ENCODE measurements around the gene LDHD. TPM values are rescaled to one million over a fixed set of nuclear protein-coding genes. Genes with fewer than 3 reads are reported as not detected.

Gene LDHD
- total RNA-seq, 4 donors from 2014 or later: 2.5 to 37.0 (median 22.4) TPM

GRCh38 chr16:75086281-75086680, 30.3 kb downstream of the LDHD start:
- Histone ChIP-seq H3K27ac (no peak overlapping the region), H3K4me3 (no peak overlapping the region), H3K36me3 (no peaks in the 10 kb centered on the region), H3K27me3 (no peaks in the 10 kb centered on the region), H3K4me1 (peaks cover 0 to 20% (median 0%) of the 10 kb centered on the region in 4 donors), H3K9me3 (no peaks in the 10 kb centered on the region)
- TF ChIP-seq, protein P1, sequence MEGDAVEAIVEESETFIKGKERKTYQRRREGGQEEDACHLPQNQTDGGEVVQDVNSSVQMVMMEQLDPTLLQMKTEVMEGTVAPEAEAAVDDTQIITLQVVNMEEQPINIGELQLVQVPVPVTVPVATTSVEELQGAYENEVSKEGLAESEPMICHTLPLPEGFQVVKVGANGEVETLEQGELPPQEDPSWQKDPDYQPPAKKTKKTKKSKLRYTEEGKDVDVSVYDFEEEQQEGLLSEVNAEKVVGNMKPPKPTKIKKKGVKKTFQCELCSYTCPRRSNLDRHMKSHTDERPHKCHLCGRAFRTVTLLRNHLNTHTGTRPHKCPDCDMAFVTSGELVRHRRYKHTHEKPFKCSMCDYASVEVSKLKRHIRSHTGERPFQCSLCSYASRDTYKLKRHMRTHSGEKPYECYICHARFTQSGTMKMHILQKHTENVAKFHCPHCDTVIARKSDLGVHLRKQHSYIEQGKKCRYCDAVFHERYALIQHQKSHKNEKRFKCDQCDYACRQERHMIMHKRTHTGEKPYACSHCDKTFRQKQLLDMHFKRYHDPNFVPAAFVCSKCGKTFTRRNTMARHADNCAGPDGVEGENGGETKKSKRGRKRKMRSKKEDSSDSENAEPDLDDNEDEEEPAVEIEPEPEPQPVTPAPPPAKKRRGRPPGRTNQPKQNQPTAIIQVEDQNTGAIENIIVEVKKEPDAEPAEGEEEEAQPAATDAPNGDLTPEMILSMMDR (IDR thresholded peaks at IDR 0.05): no peak
- TF ChIP-seq POLR2A (IDR thresholded peaks at IDR 0.05): no peak
- no peak for DNase-seq

DNA sequence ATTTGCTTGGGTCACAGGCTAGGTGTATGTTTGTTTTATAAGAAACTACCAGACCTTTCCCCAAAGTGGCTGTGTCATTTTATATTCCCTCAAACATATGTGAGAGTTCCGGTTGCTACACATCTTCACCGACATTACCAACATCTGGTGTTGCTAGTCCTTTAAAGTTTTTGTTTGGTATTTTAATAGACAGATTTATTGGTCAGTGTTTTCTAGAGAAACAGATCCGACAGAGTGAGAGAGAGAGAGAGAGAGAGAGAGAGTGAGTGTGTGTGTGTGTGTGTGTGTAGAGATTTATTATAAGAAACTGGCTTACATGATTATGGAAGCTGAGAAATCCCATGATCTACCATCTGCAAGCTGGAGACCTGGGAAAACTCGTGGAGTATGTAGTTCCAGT, 31.0 kb downstream of the LDHD start:
- H3K4me3 ChIP-seq: no peak overlapping the region
- no peaks in the 10 kb centered on the region for H3K9me3 ChIP-seq
- no peaks in the 10 kb centered on the region for H3K27me3 ChIP-seq
- no peak overlapping the region for H3K27ac ChIP-seq
- no peaks in the 10 kb centered on the region for H3K36me3 ChIP-seq
- no peak for DNase-seq
- peaks cover 0 to 20% (median 0%) of the 10 kb centered on the region in 4 donors for H3K4me1 ChIP-seq
- TF ChIP-seq, protein P1 (IDR thresholded peaks at IDR 0.05): no peak
- no peak for TF ChIP-seq POLR2A (IDR thresholded peaks at IDR 0.05)

DNA sequence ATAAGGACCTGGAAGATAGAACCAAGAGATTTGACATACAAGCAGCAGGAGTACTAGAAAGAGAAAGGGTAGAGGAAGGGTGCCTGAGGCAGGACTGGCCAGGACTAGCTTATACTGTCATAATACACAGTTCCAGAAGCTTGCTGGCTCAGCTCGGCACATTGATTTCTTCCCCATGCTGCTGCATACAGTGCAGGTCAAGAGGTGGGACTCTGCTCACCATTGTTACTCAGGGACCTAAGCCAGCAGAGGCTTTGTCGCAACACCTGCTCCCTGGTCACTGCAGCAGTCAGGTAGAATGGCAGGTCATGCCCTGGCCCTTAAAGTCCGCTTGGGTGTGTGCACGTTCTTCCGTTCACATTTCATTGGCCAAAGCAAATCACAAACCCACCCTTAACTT, 32.8 kb downstream of the LDHD start:
- TF ChIP-seq POLR2A (IDR thresholded peaks at IDR 0.05): no peak
- TF ChIP-seq, protein P1 (IDR thresholded peaks at IDR 0.05): no peak
- Histone ChIP-seq H3K9me3 (no peaks in the 10 kb centered on the region), H3K27me3 (no peaks in the 10 kb centered on the region), H3K36me3 (no peaks in the 10 kb centered on the region), H3K4me1 (peaks cover 0 to 20% (median 0%) of the 10 kb centered on the region in 4 donors), H3K27ac (no peak overlapping the region), H3K4me3 (no peak overlapping the region)
- no peak for DNase-seq

DNA sequence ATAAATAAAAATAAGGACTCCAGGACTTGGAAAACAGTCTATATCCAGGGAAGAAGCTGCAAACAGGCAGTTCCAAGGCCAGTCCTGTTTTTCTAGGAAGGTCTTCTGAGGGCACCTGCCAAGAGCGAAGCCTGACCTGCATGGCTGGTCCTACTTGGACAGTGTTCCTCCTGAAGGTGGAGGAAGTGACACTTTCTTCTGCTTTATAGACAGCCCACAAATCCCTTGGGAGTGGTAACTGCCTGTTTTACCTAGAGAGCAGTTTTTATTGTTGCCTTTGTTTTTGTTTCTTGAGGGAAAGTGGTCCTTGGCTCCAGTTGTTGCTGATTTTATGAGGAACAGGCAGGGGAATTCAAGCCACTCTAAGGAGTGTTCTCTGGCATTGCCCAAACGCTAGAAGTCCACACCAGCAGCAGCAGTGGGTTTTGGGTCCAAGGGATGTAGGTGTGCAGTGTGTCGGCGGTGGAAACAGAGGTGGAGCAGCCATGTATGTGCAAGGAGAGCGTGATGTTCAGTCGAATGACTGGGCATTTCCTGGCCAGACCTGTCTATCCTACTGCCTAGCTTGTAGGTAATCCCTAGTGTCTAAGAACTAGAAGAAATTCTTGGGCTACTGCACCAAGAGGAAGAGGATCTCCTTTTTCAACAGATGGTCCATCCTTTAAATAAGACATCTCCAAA, 35.3 kb downstream of the LDHD start:
- no peak for TF ChIP-seq POLR2A (IDR thresholded peaks at IDR 0.05)
- TF ChIP-seq, protein P1 (IDR thresholded peaks at IDR 0.05): no peak
- H3K36me3 ChIP-seq: no peaks in the 10 kb centered on the region
- no peak overlapping the region for H3K27ac ChIP-seq
- no peaks in the 10 kb centered on the region for H3K27me3 ChIP-seq
- H3K4me1 ChIP-seq: peaks cover 0 to 2% (median 0%) of the 10 kb centered on the region in 4 donors
- no peaks in the 10 kb centered on the region for H3K9me3 ChIP-seq
- no peak for DNase-seq
- H3K4me3 ChIP-seq: no peak overlapping the region

- Histone ChIP-seq H3K4me3 (no peak overlapping the region), H3K4me1 (peaks cover 0 to 11% (median 6%) of the 10 kb centered on the region in 4 donors), H3K27ac (no peak overlapping the region), H3K27me3 (no peaks in the 10 kb centered on the region), H3K9me3 (no peaks in the 10 kb centered on the region), H3K36me3 (no peaks in the 10 kb centered on the region)
- DNase-seq: no peak
- TF ChIP-seq POLR2A (IDR thresholded peaks at IDR 0.05): no peak
- TF ChIP-seq, protein P1 (IDR thresholded peaks at IDR 0.05): no peak
These were observed 36.2 kb downstream of the LDHD start for GRCh38 chr16:75080205-75081029.

All from Peyer's patch (tissue), 4 donors.